ENCODE data around the gene CTSD.
A peak's percentile ranks its signal among the peaks of the same experiment; 100 is the strongest.

CTSD gene

DNA sequence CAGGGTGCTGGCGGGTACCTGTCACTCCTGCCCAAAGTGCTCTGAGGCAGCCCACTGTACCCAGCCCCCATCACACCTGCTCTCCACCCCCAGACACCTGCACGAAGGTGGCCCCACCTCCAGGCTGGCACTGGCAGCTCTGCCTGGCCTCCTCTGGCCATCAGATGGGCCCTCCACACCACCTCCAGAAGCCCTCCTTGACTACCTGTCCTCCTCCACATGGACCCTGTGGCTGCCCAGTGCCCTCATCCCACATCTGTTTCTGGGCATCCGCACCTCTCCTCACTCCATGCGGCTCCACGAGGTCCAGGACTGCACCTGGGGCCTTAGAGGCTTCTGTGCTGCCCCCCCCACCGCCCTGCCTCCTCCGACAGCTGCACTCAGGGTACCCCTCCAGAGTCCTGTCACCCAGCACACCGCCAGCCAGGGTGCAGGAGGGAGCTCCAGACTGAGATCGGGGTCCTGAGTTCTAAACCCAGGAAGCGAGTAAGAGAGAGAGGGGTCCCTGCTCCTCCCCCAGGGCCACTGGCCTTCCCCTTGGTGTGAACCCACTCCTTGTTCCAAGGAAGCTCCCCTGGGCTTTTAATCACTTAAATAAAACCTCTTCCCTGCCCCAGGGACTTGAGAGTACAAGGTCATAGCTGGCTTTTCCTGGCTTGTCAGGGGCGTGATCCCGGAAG, 1.7 kb downstream of the CTSD start:
- peak overlapping the region; percentile 1 for H3K4me3 ChIP-seq (ENCODE audit: control insufficient read depth, low read depth, low read length)
- TF ChIP-seq, protein P1, sequence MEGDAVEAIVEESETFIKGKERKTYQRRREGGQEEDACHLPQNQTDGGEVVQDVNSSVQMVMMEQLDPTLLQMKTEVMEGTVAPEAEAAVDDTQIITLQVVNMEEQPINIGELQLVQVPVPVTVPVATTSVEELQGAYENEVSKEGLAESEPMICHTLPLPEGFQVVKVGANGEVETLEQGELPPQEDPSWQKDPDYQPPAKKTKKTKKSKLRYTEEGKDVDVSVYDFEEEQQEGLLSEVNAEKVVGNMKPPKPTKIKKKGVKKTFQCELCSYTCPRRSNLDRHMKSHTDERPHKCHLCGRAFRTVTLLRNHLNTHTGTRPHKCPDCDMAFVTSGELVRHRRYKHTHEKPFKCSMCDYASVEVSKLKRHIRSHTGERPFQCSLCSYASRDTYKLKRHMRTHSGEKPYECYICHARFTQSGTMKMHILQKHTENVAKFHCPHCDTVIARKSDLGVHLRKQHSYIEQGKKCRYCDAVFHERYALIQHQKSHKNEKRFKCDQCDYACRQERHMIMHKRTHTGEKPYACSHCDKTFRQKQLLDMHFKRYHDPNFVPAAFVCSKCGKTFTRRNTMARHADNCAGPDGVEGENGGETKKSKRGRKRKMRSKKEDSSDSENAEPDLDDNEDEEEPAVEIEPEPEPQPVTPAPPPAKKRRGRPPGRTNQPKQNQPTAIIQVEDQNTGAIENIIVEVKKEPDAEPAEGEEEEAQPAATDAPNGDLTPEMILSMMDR (conservative IDR thresholded peaks at IDR 0.05; ENCODE audit: control insufficient read depth, insufficient read depth, low read depth, low read length): no peak
- no peak for DNase-seq (ENCODE audit: low read depth)

GRCh38 chr11:1761110-1761856, 2.4 kb downstream of the CTSD start:
- TF ChIP-seq, protein P1 (conservative IDR thresholded peaks at IDR 0.05; ENCODE audit: control insufficient read depth, insufficient read depth, low read depth, low read length): no peak
- no peak overlapping the region for H3K4me3 ChIP-seq (ENCODE audit: control insufficient read depth, low read depth, low read length)
- no peak for DNase-seq (ENCODE audit: low read depth)

DNA sequence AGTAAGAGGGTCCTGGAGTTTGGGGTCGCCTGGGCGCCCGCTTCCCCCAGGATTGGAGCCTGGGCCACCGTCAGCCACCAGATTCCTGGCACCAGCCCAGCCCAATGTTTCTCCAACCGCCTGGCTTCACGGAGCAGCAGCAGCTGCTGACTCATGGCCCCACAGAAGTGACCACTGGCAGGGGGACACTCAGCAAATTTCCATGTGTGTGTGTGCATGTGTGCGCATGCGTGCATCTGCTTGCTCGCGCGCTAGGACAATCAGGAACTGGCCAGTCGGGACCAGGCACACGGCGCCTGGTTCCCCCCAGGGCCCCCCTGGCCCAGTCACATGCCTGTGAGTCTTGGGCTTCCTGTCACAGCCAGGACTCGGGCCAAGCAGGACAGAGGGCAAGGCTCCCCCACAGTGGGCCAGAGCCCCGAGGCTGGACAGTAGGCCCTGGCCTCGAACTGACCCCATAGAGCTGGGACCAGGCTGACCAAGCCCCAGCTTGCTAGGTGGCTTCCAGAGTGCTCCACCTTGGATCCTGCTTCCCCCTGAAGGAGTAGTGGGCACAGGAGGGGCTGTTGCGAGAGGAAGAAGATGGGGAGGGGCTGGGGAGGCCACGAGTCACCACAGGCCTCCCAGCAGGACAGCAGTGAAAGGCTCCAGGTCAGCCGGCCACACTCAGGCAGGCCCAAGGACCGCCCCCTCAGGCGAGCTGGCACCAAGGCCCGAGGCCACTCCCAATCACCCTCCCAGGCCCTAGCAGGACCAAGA, 3.2 kb downstream of the CTSD start:
- H3K4me3 ChIP-seq (ENCODE audit: control insufficient read depth, low read depth, low read length): no peak overlapping the region
- DNase-seq (ENCODE audit: low read depth): peak; percentile 64

GRCh38 chr11:1759851-1760220, 3.9 kb downstream of the CTSD start:
- no peak overlapping the region for H3K4me3 ChIP-seq (ENCODE audit: control insufficient read depth, low read depth, low read length)
- TF ChIP-seq, protein P1 (conservative IDR thresholded peaks at IDR 0.05; ENCODE audit: control insufficient read depth, insufficient read depth, low read depth, low read length): no peak
- no peak for DNase-seq (ENCODE audit: low read depth)

More for the DNA sequence above, 3.2 kb downstream of the CTSD start:
- TF ChIP-seq, protein P1 (conservative IDR thresholded peaks at IDR 0.05; ENCODE audit: control insufficient read depth, insufficient read depth, low read depth, low read length): no peak

- TF ChIP-seq, protein P1 (conservative IDR thresholded peaks at IDR 0.05; ENCODE audit: control insufficient read depth, insufficient read depth, low read depth, low read length): no peak
- no peak for DNase-seq (ENCODE audit: low read depth)
- no peak overlapping the region for H3K4me3 ChIP-seq (ENCODE audit: control insufficient read depth, low read depth, low read length)
Measured at GRCh38 chr11:1759151-1759850, 4.4 kb downstream of the CTSD start.

DNA sequence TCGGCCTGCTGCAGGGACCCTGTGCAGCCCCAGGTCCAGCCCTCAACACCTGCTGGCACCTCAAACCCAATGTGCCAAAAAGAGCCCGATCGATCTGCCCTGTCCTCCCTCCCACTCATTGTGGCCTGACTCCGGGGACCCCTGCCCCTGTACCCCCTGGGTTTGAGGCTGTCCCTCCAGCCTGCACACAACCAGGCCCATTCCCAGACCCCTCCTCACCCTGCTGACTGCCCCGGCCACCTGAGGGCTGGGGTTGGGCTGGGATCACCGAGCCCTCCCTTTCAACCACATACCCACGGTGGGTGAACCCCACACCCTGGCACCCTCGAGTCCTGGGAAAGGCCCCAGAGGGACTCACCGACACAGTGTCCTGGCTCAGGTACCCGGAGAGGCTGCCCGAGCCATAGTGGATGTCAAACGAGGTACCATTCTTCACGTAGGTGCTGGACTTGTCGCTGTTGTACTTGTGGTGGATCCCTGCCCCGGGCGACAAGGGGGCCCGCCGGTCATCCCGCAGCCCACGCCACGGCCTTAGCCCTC, 5.0 kb downstream of the CTSD start:
- no peak overlapping the region for H3K4me3 ChIP-seq (ENCODE audit: control insufficient read depth, low read depth, low read length)
- TF ChIP-seq, protein P1 (conservative IDR thresholded peaks at IDR 0.05; ENCODE audit: control insufficient read depth, insufficient read depth, low read depth, low read length): no peak
- no peak for DNase-seq (ENCODE audit: low read depth)

Measured in fibroblast of mammary gland (primary cell).